ENCODE data around the gene SDK2. TPM values are rescaled to one million over a fixed set of nuclear protein-coding genes. Genes with fewer than 3 reads are reported as not detected.

The SDK2 gene
- total RNA-seq, 2 experiments from 2014 or later, result 1.4 to 1.6 TPM

DNA sequence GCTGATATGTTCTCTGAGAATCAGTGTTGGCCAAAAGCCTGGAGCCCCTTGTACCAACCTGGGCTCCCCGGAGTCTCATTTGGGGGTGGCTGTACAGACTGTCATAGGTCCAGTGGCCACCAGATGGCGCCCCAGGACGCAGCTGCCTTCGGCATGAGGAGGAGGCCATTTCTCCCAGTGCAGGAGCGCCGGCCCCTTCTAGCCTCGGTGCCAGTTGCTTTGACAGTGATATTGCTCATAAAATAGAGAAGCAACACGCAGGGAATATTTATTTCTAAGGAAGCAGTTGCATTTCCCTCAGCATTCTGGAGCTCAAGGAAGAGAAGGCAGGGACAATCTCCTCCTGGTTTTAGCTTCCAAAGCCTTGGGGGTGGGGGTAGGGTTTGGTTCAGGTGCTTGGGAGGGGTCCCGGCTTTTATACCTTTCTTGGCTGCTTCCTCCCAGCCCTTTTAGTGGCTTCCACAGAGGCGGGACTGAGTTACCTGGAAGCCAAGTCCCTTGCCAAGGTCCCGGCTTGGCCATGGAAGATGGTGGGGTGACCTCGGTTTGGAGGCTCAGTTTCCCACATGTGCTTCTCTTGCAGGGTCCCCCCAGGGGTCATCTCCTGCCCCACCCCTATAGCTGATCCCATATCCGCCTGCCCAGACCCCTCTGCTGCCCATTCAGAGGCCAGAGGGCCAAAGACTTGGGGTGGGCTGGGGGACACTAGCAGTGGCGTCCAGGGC, 214.6 kb downstream of the SDK2 start:
- DNase-seq, result peak; percentile 80
- Mint-ChIP-seq H3K9me3 (no peaks in the 10 kb centered on the region), H3K27me3 (no peaks in the 10 kb centered on the region), H3K4me3 (no peak overlapping the region), H3K4me1 (peaks cover 8% of the 10 kb centered on the region), H3K36me3 (no peaks in the 10 kb centered on the region), H3K27ac (no peak overlapping the region)

DNA sequence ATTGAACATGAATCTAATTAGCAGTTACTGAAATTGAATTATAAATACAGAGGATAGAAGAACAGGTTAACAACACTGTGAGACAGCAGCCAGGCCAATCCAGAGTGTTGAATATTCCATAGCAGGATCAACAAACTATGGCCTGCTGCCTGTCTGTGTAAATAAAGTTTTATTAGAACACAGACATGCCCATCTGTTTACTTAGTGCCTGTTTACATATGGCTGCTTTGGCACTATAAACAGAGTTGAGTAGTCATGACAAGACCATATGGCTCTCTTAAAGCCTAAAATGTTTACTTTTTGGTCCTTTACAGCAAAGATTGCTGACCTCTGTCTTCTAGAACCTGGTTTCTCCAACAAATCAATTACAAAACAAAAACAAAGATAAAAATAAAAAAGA, 217.0 kb downstream of the SDK2 start:
- no peaks in the 10 kb centered on the region for H3K27me3 Mint-ChIP-seq
- peaks cover 8% of the 10 kb centered on the region for H3K4me1 Mint-ChIP-seq
- DNase-seq, result no peak
- no peak overlapping the region for H3K27ac Mint-ChIP-seq
- no peaks in the 10 kb centered on the region for H3K36me3 Mint-ChIP-seq
- no peaks in the 10 kb centered on the region for H3K9me3 Mint-ChIP-seq
- no peak overlapping the region for H3K4me3 Mint-ChIP-seq

DNA sequence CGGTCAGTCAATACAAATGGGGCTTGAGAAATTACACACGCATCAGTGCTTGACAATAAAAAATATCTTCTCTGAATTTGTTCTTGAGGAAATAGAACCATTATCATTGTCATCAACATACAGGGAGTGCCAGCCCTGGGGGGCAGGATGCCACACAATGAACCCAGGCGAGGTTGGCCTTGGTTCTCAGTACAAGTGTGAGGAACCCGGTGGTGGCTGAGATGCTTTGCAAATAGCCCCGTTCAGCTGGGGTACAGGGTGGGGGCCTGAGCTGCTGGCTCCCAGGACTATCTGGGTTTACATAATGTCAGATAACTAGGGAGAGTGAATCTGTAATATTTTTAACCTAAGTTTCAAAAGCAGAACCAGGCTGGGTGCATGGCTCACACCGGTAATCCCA, 219.7 kb downstream of the SDK2 start:
- H3K27ac Mint-ChIP-seq, result no peak overlapping the region

DNA sequence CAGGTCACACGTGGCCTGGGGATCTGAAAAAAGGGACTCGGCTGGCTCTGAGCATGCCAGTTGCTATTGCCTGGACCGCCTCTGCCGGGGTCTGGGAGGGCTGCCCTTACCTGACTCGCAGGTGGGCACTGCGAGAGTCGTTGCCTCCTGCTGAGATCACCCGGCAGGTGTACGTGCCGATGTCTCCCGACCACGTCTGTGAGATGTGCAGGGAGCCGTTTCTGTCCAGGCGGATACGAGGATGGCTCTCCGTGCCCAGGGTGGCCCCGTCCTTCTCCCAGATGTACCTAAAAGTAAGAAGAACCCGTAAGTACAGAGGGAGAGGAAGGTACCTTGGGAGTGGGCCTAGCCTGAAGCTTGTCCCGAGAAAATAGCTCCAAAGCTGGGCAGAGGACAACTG, 220.4 kb downstream of the SDK2 start:
- no peak for DNase-seq
- H3K36me3 Mint-ChIP-seq, result no peaks in the 10 kb centered on the region
- no peak overlapping the region for H3K27ac Mint-ChIP-seq
- no peaks in the 10 kb centered on the region for H3K9me3 Mint-ChIP-seq
- no peaks in the 10 kb centered on the region for H3K4me1 Mint-ChIP-seq
- H3K27me3 Mint-ChIP-seq, result no peaks in the 10 kb centered on the region
- no peak overlapping the region for H3K4me3 Mint-ChIP-seq

More for the DNA sequence above, 219.7 kb downstream of the SDK2 start:
- DNase-seq, result no peak
- Mint-ChIP-seq H3K36me3 (no peaks in the 10 kb centered on the region), H3K4me1 (peaks cover 3% of the 10 kb centered on the region), H3K4me3 (no peak overlapping the region), H3K27me3 (no peaks in the 10 kb centered on the region), H3K9me3 (no peaks in the 10 kb centered on the region)

DNA sequence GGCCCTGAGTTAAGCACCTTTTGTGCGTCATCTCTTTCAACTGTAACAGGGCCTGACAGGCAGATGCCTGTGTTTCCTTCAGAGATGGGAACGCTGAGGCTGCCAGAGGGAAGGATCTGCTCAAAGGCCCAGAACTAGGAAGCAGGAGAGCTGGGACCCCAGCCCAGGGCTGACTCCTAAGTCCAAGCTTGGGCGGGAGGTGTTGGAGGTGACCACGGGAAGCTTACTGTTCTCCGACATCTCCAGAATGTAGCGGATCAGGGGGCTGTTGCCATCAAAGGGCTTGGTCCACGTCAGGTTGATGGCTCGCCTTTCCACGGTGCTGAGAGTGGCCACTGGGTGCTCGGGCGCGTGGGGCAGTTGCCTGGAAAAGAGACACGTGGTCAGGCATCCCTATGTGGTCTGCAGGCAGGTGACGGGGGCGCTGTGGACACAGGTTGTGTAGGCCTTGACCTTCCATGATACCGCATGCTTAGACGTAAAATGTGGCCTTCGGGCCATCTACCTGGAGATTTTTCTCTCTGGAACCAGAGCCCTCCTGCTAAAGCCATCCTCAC, 221.0 kb downstream of the SDK2 start:
- Mint-ChIP-seq H3K27ac (no peak overlapping the region), H3K36me3 (no peaks in the 10 kb centered on the region), H3K4me3 (no peak overlapping the region), H3K4me1 (no peaks in the 10 kb centered on the region), H3K27me3 (no peaks in the 10 kb centered on the region), H3K9me3 (no peaks in the 10 kb centered on the region)
- DNase-seq, result no peak

DNA sequence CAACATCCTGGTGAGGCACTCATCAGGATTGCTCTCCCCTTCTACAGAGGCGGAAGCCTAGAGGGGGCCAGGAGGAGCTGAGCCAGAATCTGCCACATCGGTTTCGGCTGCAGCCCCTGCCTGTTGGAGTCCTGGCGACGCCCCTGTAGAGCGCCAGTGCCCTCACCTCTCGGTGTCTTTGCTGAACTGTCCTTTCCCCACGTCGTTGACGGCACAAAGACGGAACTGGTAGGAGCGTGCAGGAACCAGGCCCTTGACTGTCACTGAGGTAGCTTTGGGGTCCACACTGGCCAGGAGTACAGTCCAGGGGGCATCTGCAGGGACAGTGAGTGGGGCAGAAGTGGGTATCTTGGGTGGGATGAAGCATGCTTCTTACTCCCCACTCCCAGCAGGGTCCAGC, 222.1 kb downstream of the SDK2 start:
- no peaks in the 10 kb centered on the region for H3K4me1 Mint-ChIP-seq
- H3K9me3 Mint-ChIP-seq, result no peaks in the 10 kb centered on the region
- no peak overlapping the region for H3K4me3 Mint-ChIP-seq
- H3K36me3 Mint-ChIP-seq, result no peaks in the 10 kb centered on the region
- DNase-seq, result no peak
- H3K27me3 Mint-ChIP-seq, result no peaks in the 10 kb centered on the region
- H3K27ac Mint-ChIP-seq, result no peak overlapping the region

DNA sequence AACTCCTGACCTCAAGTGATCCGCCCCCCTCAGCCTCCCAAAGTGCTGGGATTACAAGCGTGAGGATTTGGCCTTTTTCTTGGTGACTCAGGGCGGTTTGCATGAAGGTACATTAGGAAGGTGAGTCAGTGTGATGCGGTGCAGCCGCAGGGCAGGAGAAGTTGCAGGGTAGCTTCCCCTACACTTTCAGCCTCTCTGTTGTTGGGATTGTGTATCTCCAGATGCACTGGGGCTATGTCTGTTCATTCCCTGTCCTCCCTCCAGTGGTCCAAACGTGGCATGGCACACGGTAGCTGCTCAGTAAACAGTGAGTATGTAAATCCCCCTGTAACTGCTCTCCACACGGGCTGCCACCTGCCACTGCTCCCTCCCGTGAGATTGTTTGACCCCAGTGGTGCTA, 223.3 kb downstream of the SDK2 start:
- no peak overlapping the region for H3K4me3 Mint-ChIP-seq
- H3K27me3 Mint-ChIP-seq, result no peaks in the 10 kb centered on the region
- H3K36me3 Mint-ChIP-seq, result no peaks in the 10 kb centered on the region
- no peaks in the 10 kb centered on the region for H3K4me1 Mint-ChIP-seq
- DNase-seq, result no peak
- no peaks in the 10 kb centered on the region for H3K9me3 Mint-ChIP-seq
- H3K27ac Mint-ChIP-seq, result no peak overlapping the region

DNA sequence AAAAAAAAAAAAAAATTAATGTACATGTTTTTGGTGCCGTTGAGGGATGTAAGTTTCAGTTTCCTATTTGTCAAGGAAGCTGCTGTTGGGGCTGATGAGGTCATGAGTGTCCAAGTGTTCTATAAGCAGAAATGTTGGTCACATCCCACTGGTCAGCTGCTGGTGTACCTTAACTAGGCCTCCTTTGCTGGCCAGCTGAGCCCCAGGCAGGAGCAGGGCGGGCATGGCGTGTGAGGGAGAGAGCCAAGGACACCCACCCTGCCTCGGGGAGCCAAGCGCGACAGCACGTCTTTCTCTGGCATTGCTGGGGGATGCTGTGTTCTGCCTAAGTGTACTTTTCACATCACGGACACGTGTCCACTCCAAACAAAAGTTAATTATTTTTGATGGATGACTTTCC, 224.4 kb downstream of the SDK2 start:
- peaks cover 1% of the 10 kb centered on the region for H3K36me3 Mint-ChIP-seq
- no peaks in the 10 kb centered on the region for H3K4me1 Mint-ChIP-seq
- H3K9me3 Mint-ChIP-seq, result no peaks in the 10 kb centered on the region
- DNase-seq, result no peak
- no peak overlapping the region for H3K27ac Mint-ChIP-seq
- no peaks in the 10 kb centered on the region for H3K27me3 Mint-ChIP-seq
- no peak overlapping the region for H3K4me3 Mint-ChIP-seq

DNA sequence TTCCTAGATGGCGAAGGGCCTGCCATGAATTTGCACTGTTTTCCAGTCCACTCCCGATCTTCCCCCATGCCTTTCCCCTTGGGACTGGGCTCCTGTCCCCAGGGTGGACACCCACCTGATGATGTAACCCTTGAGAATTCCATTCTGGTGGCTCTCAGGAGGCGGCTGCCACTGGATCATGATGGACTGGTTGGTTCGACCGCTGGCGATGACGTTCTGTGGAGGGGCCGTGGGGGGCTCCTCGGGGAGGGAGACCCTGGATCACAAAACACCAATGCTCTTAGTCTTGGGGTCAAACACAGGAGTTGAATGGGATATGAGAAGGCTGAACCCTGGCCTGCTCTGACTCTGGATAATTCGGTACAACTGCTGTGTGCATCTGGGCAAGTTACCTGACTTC, 225.2 kb downstream of the SDK2 start:
- H3K4me1 Mint-ChIP-seq, result no peaks in the 10 kb centered on the region
- no peaks in the 10 kb centered on the region for H3K27me3 Mint-ChIP-seq
- H3K36me3 Mint-ChIP-seq, result peaks cover 1% of the 10 kb centered on the region
- no peak overlapping the region for H3K27ac Mint-ChIP-seq
- DNase-seq, result no peak
- H3K9me3 Mint-ChIP-seq, result no peaks in the 10 kb centered on the region
- no peak overlapping the region for H3K4me3 Mint-ChIP-seq

DNA sequence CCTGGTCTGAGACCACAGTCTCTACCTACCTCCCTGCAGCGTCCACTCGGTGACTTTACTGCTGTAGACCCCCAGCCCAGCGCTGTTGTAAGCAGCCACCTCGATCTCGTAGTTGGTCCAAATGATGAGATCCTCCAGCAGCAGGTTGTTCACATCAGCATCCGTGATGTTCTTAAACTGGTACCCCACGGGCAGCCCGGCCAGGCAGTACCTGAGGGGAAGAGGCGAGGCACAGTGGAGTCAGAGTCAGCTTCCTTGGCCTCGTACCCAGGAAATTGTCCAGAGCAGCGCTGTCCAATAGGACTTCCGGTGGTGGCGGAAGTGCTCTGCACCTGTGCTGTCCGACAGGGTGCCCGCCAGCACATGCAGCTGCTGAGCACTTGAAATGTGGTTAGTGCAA, 228.5 kb downstream of the SDK2 start:
- Mint-ChIP-seq H3K9me3 (no peaks in the 10 kb centered on the region), H3K27ac (no peak overlapping the region), H3K4me1 (no peaks in the 10 kb centered on the region), H3K36me3 (peaks cover 3% of the 10 kb centered on the region), H3K27me3 (no peaks in the 10 kb centered on the region), H3K4me3 (no peak overlapping the region)
- no peak for DNase-seq

DNA sequence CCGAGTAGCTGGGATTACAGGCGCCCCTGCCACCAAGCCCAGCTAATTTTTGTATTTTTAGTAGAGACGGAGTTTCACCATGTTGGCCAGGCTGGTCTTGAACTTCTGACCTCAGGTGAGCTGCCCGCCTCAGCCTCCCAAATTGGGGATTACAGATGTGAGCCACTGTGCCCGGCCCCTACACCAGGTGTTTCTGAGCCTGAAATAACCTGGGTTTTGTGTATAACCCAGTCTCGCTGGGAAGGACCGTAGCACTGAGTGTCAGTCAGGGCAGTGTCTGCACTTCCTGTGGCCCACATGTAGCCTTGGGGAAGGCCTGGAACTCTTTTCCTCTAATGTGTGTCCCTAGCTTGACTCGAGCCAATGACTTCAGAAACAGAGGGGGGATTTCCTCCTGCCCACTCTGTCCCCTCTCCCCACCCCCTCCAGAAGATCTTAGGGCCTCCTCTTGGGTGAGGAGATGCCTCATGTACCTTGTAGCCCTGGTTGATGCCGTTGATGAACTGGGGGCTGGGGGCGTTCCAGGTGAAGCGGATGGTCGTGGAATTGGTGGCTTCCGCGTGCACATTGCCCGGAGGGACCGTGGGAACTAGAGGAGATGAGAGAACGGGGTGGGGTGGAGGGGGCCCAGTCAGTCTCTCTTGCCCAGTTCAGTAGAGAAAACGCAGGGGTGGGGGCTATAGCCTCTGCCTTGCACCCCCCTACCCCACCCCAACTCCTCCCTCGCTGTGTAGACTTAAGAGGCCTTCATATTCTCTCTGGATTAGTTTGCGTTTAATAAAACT, 229.9 kb downstream of the SDK2 start:
- DNase-seq, result no peak
- Mint-ChIP-seq H3K4me3 (no peak overlapping the region), H3K27ac (no peak overlapping the region), H3K27me3 (no peaks in the 10 kb centered on the region), H3K4me1 (no peaks in the 10 kb centered on the region), H3K36me3 (peaks cover 3% of the 10 kb centered on the region), H3K9me3 (no peaks in the 10 kb centered on the region)

DNA sequence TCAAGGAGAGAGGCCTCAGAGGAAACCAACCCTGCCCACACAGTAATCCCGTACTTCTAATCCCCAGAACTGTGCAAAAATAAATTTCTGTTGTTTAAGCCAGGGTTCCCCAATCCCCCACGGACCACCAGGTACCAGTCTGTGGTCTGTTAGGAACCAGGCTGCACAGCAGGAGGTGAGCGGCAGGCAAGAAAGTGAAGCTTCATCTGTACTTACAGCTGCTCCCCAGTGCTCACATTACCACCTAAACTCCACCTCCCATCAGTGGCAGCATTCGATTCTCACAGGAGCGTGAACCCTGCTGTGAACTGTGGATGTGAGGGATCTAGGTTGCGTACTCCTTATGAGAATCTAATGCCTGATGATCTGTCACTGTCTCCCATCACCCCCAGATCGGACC, 231.3 kb downstream of the SDK2 start:
- H3K4me1 Mint-ChIP-seq, result no peaks in the 10 kb centered on the region
- peaks cover 3% of the 10 kb centered on the region for H3K36me3 Mint-ChIP-seq

DNA sequence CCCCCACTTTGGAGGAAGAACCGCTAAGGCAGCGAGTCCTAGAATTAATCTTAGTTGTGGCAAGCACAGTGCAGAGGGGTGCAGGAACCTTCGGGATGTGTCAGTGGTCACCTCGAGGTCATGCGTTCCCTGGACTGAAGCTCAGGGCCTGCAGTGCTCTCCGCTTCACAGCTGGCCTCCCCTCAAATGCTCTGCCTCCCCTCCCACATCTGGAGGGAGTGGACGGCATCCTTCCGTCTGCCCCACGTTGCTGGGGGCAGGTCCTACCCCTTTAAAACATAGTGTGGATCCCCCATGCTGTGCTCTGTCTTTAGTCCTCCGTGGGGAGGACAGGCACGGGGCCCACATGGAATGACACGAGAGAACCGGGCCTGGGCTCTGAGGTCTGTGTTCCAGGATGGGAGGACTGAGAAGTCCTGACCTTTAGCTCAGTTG, 232.9 kb downstream of the SDK2 start:
- Mint-ChIP-seq H3K9me3 (no peaks in the 10 kb centered on the region), H3K4me3 (no peak overlapping the region), H3K4me1 (no peaks in the 10 kb centered on the region), H3K36me3 (peaks cover 3% of the 10 kb centered on the region), H3K27ac (no peak overlapping the region), H3K27me3 (no peaks in the 10 kb centered on the region)
- DNase-seq, result no peak

More for the DNA sequence above, 231.3 kb downstream of the SDK2 start:
- no peak for DNase-seq
- no peaks in the 10 kb centered on the region for H3K9me3 Mint-ChIP-seq
- H3K4me3 Mint-ChIP-seq, result no peak overlapping the region
- no peak overlapping the region for H3K27ac Mint-ChIP-seq
- H3K27me3 Mint-ChIP-seq, result no peaks in the 10 kb centered on the region

DNA sequence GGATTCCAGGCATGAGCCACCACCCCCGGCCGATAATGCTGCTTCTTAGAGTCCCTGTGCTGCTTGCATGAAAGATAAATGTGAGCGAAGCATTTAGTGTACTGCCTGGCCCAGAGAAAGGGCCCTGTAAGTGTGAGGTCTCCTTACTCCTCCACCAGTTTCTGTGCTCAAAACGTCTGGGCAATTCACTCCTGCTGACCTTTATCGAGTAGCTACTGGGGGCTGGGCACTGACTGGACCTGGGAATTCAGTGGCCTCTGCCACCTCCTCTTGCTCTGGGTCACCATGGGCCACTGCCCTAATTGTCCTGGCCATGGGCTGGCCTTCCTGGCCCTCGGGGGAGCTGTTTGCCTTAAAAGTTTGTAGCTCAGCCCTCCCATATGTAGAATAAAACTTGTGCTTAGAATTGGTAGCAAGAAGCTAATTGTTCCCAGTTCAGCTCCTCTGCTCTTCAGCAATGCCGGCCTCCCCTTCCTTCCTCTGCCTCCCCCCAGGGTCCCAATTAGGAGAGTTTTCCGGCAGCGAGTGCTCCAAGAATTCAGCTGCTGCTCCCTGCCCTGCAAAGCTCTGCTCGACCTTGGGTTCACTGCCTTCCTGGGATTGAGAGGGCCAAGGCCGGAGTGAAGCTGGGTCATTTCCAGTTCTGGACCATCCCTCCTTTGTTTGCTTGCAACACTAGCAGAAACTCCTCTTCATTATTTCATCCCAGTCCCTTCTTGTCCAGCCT, 233.5 kb downstream of the SDK2 start:
- Mint-ChIP-seq H3K9me3 (no peaks in the 10 kb centered on the region), H3K27me3 (no peaks in the 10 kb centered on the region), H3K27ac (no peak overlapping the region), H3K36me3 (peaks cover 3% of the 10 kb centered on the region), H3K4me3 (no peak overlapping the region), H3K4me1 (no peaks in the 10 kb centered on the region)
- DNase-seq, result no peak

DNA sequence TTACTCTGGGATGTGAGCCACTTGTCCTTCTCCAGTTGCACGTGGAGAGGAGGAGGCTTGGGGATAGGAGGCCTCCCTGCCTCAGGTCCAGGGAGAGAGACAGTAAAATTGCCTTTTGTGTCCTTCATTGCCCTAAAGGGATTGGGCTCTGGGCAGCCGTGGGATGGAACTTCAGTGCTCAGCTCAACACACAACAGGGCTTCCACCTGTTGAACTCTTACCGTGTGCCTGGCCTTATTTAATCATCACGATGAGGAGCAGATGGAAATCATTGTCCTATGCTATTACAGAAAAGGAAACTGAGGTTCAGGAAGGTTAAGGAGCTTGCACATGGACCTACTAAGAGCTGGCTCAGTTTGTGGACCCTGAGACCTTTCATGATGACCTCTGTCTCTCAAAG, 240.0 kb downstream of the SDK2 start:
- no peaks in the 10 kb centered on the region for H3K4me1 Mint-ChIP-seq
- H3K27me3 Mint-ChIP-seq, result no peaks in the 10 kb centered on the region
- DNase-seq, result no peak
- no peak overlapping the region for H3K27ac Mint-ChIP-seq
- H3K9me3 Mint-ChIP-seq, result no peaks in the 10 kb centered on the region
- H3K4me3 Mint-ChIP-seq, result no peak overlapping the region
- no peaks in the 10 kb centered on the region for H3K36me3 Mint-ChIP-seq

All from activated naive CD8-positive, alpha-beta T cell treated with anti-CD3 and anti-CD28 coated beads for 36 hours (primary cell).